K562 (cell line): Measurements from ENCODE around the gene TMC6. TPM values are rescaled to one million over a fixed set of nuclear protein-coding genes. Genes with fewer than 3 reads are reported as not detected.

ENCODE experiments used
- AFF1 ChIP-seq, 2 experiments: fragments of 450-650 bp; IDR thresholded peaks; 2 replicates each; pipeline ENCODE4 v1.6.1; 2018; ENCODE audit warnings: mild to moderate bottlenecking in 2 of 2, low read depth in 1 of 2; ENCODE audit not compliant: partially characterized antibody in 2 of 2
- BHLHE40 ChIP-seq: IDR thresholded peaks from 2 replicates; pipeline ENCODE4 v1.6.1; 2011; ENCODE audit warnings: low read length, improper control_type of control experiment
- BRF1 ChIP-seq: IDR thresholded peaks from 3 replicates; pipeline ENCODE4 v1.6.1; 2011; ENCODE audit warnings: borderline replicate concordance, mild to moderate bottlenecking; ENCODE audit not compliant: insufficient read length; ENCODE audit errors: extremely low read depth
- CCAR2 ChIP-seq: fragments of 200-400 bp; formaldehyde crosslinking; IDR thresholded peaks from 2 replicates; pipeline ENCODE4 v1.6.1; 2017; ENCODE audit warnings: mild to moderate bottlenecking, low read depth, low read length
- ESRRA ChIP-seq: fragments of 450-650 bp; IDR thresholded peaks from 2 replicates; pipeline ENCODE4 v1.6.1; 2014; ENCODE audit warnings: low read depth, mild to moderate bottlenecking, moderate library complexity, borderline replicate concordance
- FOXP1 ChIP-seq: sonication (generic); formaldehyde crosslinking; IDR thresholded peaks from 2 replicates; pipeline ENCODE4 v1.8.0; 2022; ENCODE audit warnings: mild to moderate bottlenecking, missing genetic modification reagents
- MAFF ChIP-seq: IDR thresholded peaks from 2 replicates; pipeline ENCODE4 v1.6.1; 2012; ENCODE audit warnings: low read length, improper control_type of control experiment
- NCOA2 ChIP-seq, 2 experiments: fragments of 450-650 bp; IDR thresholded peaks; 2 replicates each; pipeline ENCODE4 v1.6.1; 2018; ENCODE audit warnings: mild to moderate bottlenecking in 2 of 2, moderate library complexity in 1 of 2; ENCODE audit not compliant: partially characterized antibody in 2 of 2
- PRDM10 ChIP-seq: fragments of 450-650 bp; IDR thresholded peaks from 2 replicates; pipeline ENCODE4 v1.6.1; 2018; ENCODE audit not compliant: partially characterized antibody
- PRMT5 ChIP-seq: sonication (generic); formaldehyde crosslinking; IDR thresholded peaks from 2 replicates; pipeline ENCODE4 v1.5.0; 2020; ENCODE audit warnings: missing genetic modification reagents
- TEAD4 ChIP-seq, 2 experiments: sonication (generic) in 1 of 2; formaldehyde crosslinking in 1 of 2; IDR thresholded peaks; 2 replicates each; pipeline versions ENCODE4 v1.6.1 to v1.8.0; 2012 to 2022; ENCODE audit warnings: borderline replicate concordance in 1 of 2, inconsistent platforms in 1 of 2, low read length in 1 of 2, mild to moderate bottlenecking in 1 of 2, missing genetic modification reagents in 1 of 2
- ZBED1 ChIP-seq: IDR thresholded peaks from 2 replicates; pipeline ENCODE4 v1.6.1; 2014
- ZFX ChIP-seq: sonication (generic); formaldehyde crosslinking; IDR thresholded peaks from 2 replicates; pipeline ENCODE4 v1.8.0; 2022; ENCODE audit warnings: mild to moderate bottlenecking, missing genetic modification reagents, moderate library complexity
- ZNF384 ChIP-seq: IDR thresholded peaks from 2 replicates; pipeline ENCODE4 v1.6.1; 2012; ENCODE audit warnings: low read depth, low read length, improper control_type of control experiment
- polyA plus RNA-seq, 8 experiments: library from polyadenylated mRNA; depleted of rRNA in 4 of 8; stranded (reverse) in 5 of 8; unstranded in 3 of 8; fragments of >200 nt; fragmentation: Nextera tagmentation in 2 of 8; fragmentation: Illumina TruSeq in 1 of 8; extraction: Ambion mirVana in 2 of 8; extraction: Trizol in 1 of 8; gene quantifications; 2 replicates each; pipeline versions ENCODE4 v1.2.1 to v1.2.3, GENCODE V29; 2011 to 2014; ENCODE audit warnings: inconsistent platforms in 1 of 8, missing spikeins in 1 of 8
- total RNA-seq, 7 experiments: library from RNA; depleted of rRNA in 6 of 7; stranded (reverse); fragments of >200 nt in 6 of 7; fragmentation: Illumina TruSeq in 2 of 7; extraction: Trizol in 2 of 7; gene quantifications; 2 replicates each; pipeline versions ENCODE4 v1.2.1 to v1.2.3, GENCODE V29; 2011 to 2021; ENCODE audit warnings: low replicate concordance in 1 of 7
- TF ChIP-seq, protein P1 (sequence below): fragments of 250-450 bp; sonication (Bioruptor Pico); IDR thresholded peaks from 2 replicates; pipeline ENCODE4 v1.4.0; 2020
- TF ChIP-seq, protein P2 (sequence below): fragments of 250-450 bp; sonication (Bioruptor Pico); IDR thresholded peaks from 2 replicates; pipeline ENCODE4 v1.8.0; 2022; ENCODE audit warnings: inconsistent platforms

TMC6 gene
- total and polyA plus RNA-seq, 9 of the 15 experiments (the other 6 are each of a cell fraction or from before 2014, with no cell fraction given), result 4.1 to 351 (median 66.9) TPM

- TF ChIP-seq PRDM10 (no peak), MAFF (no peak), BHLHE40 (0 out of 2 replicates have a peak, but pooled peaks have one; percentile 26), ZBED1 (peak; percentile 42; the same call in 1 of the 2 replicates), CCAR2 (no peak), NCOA2 (IDR thresholded peaks at IDR 0.05; ENCODE audit: partially characterized antibody in 2 of 2) (no peak), AFF1 (IDR thresholded peaks at IDR 0.05; ENCODE audit: low read depth in 1 of 2, partially characterized antibody in 2 of 2) (no peak), FOXP1 (CRISPR knock-in tag) (no peak), PRMT5 (CRISPR knock-in tag) (no peak), ZFX (CRISPR knock-in tag) (peak; percentile 73), ZNF384 (no peak), ESRRA (peak; percentile 42), BRF1 (no peak), TEAD4 (IDR thresholded peaks at IDR 0.05; ENCODE audit: low read length) (no peak), TEAD4 (CRISPR knock-in tag; IDR thresholded peaks at IDR 0.05; ENCODE audit: borderline replicate concordance) (no peak)
- TF ChIP-seq, protein P1, sequence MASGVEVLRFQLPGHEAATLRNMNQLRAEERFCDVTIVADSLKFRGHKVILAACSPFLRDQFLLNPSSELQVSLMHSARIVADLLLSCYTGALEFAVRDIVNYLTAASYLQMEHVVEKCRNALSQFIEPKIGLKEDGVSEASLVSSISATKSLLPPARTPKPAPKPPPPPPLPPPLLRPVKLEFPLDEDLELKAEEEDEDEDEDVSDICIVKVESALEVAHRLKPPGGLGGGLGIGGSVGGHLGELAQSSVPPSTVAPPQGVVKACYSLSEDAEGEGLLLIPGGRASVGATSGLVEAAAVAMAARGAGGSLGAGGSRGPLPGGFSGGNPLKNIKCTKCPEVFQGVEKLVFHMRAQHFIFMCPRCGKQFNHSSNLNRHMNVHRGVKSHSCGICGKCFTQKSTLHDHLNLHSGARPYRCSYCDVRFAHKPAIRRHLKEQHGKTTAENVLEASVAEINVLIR (CRISPR knock-in tag), result no peak
- TF ChIP-seq, protein P2, sequence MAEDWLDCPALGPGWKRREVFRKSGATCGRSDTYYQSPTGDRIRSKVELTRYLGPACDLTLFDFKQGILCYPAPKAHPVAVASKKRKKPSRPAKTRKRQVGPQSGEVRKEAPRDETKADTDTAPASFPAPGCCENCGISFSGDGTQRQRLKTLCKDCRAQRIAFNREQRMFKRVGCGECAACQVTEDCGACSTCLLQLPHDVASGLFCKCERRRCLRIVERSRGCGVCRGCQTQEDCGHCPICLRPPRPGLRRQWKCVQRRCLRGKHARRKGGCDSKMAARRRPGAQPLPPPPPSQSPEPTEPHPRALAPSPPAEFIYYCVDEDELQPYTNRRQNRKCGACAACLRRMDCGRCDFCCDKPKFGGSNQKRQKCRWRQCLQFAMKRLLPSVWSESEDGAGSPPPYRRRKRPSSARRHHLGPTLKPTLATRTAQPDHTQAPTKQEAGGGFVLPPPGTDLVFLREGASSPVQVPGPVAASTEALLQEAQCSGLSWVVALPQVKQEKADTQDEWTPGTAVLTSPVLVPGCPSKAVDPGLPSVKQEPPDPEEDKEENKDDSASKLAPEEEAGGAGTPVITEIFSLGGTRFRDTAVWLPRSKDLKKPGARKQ (CRISPR knock-in tag), result no peak
These were observed 39.8 kb upstream of the TMC6 start, which contains the start of gene SYNGR2 (continued) for GRCh38 chr17:78168242-78168902.
